ENCODE measurements around the gene CHRNA7.

CHRNA7 gene

GRCh38 chr15:32089851-32090359, 59.6 kb downstream of the CHRNA7 start:
- DNase-seq (ENCODE audit: low spot score), result no peak

DNA sequence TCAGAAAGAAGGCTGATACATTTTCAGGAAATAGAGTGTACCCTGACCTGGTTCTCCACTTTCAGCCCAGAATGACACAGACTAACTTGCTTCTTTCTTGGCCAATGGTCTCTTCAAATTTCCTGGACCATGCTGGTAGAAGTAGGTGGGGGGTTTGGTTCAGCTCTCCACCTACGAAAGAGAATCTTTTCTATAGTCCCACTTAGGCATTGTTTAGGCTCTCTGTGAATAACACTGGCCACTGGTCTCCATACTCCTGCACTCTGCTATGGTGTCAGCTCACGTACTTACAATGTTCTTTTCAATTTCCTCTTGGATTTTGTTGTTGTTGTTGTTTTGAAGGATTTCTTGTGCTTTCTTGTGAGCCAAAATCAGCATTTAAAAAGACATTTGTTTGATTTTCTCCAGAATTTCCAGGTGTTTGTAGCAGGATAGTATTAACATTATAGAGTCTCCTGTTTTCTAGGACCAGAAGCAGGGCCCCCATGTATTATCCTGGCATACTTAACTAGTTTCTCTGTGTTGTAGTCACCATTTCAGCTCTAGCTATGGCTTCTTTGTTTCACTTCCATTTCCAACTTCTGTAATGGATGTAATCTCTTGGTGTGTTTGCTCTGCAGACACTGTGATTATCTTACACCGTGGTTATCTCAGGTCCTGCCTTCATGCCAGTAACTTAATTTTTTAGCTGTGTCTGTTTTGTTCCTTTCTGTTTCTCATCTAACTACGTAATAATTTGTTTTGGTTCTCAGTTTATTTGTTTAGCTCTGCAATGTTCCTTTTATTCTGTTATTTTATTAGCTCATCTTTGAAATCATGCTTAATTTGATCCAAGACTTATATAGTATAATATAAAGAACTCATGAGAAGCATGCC, 61.4 kb downstream of the CHRNA7 start:
- no peak for DNase-seq (ENCODE audit: low spot score)

DNA sequence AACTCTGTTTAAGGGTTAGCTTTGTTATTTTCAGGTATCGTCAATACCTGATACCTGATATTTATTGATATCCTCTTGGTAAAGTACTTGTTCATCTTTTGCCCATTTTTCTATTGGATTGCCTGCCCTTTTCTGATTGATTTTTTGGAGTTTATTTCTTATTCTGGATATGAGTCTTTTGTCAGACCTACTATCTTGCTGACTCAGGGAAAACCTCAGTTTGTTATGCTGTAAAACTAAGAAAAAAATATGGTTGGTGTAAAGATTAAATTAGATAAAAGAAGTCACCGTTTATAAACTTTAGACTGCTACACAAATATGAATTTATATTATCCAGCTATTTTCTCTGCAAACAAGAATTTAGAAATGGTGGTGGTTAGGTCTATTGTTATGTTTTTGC, 65.9 kb downstream of the CHRNA7 start:
- DNase-seq (ENCODE audit: low spot score), result no peak

DNA sequence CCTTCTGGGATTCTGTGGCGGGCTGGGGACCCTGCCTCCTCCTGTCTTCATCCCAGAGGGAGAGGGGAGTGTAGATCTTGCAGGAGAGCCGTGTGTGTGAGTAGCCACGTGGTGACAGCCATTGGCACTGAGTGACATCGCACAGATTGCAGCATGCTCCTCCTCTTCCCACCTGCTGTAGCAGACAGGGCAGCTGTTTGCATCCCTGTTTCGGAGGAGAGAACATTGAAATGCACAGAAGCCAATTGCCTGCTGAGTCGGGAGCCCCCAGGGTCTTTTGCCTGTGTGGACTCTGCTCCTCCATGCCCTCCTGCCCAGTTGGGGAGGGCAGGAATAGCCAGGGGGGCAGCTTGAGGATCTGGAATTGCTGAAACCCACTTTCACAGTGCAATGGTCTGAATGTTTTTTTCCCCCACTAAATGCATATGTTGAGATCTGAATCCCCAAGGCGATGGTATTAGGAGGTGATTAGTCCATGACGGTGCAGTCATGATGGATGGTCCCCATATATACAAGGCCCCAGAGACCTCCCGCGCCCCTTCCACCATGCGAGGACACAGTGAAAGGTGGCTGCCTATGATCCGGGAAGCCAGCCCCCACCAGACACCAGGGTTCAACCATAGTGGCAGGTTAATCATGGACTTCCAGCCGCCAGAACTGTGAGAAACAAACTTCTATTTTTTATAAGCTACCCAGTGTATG, 66.8 kb downstream of the CHRNA7 start:
- no peak for DNase-seq (ENCODE audit: low spot score)

DNA sequence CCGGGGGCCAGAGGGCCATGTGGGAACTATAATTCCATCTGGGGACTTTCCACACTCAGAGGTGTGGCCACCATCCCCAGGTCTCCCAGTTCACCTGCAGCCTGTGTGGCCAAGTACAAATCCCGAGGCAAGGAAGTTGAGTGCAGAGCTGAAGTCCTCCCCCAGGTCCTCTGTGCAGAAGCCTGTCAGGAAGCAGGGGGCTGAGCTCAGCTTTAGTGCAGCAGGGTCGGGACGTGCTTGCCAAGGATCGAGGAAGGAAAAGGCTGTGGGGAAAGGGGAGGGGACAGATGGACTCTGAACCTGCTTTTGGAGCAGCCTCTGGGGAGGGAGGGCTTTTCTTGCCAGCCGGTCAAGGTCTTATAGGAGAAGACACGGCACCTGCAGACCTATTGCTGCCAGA, 67.7 kb downstream of the CHRNA7 start:
- no peak for DNase-seq (ENCODE audit: low spot score)

- no peak for DNase-seq (ENCODE audit: low spot score)
Observed at GRCh38 chr15:32099097-32099785, 68.9 kb downstream of the CHRNA7 start.

- no peak for DNase-seq (ENCODE audit: low spot score)
Observed at GRCh38 chr15:32099956-32100684, 69.8 kb downstream of the CHRNA7 start.

DNA sequence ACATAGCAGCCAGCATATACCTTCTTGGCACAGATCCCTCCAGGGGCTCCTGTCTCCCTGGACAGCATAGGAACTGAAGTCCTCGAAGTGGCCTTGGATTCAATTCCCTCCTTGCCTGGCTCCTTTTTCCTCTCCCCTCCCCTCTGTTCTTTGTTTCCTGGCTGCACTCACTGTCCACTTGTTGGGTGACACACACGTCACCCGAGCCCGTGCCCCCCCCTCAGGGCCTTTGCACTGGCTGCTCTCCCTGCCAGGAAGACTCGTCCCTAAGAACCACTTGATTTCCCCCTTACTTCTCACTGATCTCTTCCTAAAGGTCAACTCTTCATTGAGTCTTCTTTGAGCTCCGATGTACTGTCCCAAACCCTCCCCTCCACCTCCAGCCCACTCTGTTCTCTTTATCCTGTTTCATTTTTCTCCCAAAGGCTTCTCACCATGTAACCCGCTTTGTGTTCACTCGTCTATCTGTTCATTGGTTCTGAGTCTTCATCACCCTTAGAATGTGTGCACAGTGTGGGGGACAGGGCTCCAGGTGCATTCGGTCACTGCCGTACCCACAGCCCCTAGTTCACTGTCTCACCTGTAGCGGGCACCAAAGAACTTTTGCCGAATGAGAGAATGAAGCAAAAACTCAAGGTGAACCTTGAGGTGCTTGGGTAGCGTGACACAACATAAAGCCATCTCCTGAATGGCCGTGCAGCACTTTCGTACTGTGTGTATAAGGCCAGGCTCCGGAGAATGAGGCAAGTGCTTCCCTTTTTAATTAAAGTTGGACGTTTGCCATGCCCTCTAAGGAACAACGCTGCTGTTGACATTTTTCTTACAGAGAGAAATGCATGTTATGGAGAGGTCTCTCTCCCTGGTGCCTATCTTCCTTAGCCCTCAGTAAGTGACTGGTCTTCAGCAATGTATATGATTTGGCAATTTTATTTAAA, 74.0 kb downstream of the CHRNA7 start:
- DNase-seq (ENCODE audit: low spot score), result no peak

- no peak for DNase-seq (ENCODE audit: low spot score)
Observed at GRCh38 chr15:32105258-32106241, 75.2 kb downstream of the CHRNA7 start.

DNA sequence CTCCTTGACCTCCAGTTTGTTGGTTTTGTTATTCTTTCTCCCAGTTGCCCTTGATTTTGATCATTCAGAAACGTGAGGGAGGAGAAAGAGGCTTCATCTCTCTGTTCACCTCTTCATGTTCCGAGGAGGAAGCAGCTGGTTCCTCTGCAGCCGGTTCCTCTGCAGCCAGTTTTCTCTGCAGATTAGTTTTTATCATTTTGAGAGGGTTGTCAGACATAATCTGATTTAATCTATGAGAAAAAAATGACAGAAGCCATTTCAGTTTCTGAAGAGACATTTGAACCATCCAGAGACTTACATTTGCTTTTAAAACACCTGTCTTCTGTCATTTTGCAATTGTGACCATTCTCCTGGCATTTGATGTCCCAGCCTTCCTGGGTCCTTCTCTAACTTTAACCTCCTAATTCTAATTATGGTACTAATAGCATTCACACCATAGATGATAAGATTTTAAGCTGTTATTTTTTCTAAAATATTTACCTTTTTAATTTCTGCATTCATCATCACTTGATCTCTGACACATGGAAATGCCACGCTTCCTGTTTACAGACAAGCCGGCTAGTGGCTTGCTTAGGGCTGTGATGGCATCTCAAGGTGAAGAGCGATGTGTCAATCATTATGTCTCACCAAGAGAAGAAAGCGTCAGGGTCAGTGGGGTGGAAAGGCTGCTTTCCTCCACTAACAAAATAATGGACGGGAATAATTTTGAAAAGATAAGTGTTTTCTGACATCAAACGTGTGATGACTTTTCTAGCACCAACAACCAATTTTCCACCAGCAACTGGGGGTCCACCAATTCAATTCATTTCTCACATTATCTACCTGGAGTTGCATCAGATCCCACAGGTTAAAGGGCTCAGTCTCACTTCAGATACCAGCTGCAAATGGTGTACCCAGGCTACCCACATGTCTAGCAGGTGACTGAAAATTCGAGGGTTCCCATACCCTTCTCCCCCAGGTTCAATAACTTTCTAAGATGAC, 76.4 kb downstream of the CHRNA7 start:
- no peak for DNase-seq (ENCODE audit: low spot score)

DNA sequence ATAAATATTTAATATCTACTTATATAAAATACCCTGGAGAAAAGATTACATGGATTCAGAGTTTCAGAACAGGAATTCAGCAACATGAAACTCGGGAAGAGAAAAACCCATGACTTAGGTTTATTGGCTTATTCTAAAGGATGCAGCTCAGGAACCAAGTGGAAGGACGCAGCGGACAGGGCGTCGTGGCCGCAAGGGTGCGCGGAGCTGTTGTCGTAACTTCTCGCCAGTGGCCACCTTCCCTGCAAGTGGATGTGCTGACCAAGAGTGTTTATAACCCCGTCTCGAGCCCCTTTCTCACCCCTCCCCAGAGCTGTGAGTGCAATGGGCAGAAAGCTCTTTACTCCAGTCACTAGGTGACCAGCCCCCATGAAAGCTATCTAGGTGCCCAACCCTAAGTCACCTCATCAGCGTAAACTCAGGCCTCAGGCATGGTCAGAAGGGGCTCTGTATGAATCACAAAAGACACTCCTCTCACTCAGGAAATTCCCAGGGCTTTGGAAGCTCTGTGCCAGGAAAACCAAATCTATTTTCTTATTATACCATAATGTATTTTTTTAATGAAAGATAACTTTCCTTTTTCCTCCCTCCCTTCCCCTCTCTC, 77.3 kb downstream of the CHRNA7 start:
- no peak for DNase-seq (ENCODE audit: low spot score)

DNA sequence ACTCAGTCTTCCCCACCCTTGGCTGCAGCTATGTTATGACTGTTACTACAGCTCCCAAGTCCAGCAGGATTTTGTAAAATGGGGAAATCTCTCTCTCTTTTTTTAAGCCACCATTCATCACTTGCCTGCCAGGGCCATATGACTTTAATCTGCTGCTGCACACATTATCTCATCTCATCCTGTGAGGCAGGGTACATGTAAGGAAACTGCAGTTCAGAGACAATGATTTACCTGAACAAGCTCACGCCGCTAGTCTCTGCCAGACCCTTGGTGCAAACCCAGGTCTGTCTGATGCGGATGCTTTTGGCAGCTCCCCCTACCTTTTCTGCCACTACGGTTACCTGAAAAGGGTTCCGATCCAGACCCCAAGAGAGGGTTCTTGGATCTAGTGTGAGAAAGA, 78.3 kb downstream of the CHRNA7 start:
- no peak for DNase-seq (ENCODE audit: low spot score)

GRCh38 chr15:32112101-32112500, 81.8 kb downstream of the CHRNA7 start:
- no peak for DNase-seq (ENCODE audit: low spot score)

DNA sequence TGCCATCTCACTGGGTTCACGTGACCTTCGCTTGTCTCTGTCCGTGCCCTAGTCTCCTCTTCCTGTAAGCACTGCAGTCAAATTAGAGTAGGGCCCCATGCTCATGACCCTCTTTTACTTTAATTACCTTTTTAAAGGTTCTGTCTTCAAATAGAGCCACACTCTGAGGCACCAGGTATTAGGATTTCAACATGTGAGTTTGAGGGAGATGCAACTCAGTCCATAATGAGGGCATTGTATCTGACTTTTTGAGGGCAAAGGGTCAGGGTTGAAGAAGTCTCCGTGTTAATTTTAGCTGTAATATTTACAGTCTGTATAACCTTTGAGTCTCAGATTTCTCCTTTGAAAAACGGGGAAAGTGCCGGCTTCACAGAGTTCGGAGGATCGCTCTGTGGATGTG, 82.9 kb downstream of the CHRNA7 start:
- DNase-seq (ENCODE audit: low spot score), result no peak

- DNase-seq (ENCODE audit: low spot score), result no peak
Observed at GRCh38 chr15:32117122-32117521, 86.8 kb downstream of the CHRNA7 start.

DNA sequence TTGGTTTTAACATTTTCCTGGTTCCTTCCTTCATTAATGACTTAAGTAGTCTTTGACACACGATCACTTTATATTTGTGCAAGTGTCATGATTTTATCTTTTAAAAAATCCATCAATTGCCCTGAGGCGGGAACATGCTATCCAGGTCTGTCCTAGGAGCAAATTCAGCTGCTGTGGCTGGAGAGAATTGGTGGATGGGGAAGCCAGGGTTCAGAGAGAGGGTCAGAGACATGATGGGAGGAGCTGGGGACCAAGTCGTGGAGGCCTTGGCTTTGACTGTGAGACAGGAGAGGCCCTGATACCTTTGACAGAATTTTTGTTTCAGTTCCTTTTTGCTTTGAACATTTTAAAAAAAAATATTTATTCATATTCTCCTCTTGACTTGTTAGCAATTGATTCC, 89.0 kb downstream of the CHRNA7 start:
- DNase-seq (ENCODE audit: low spot score), result no peak

GRCh38 chr15:32119694-32120330, 89.5 kb downstream of the CHRNA7 start:
- DNase-seq (ENCODE audit: low spot score), result no peak
